HEK293T (cell line): Measurements from ENCODE around the gene LRRC18.

Source experiments
- CTCF ChIA-PET: fragments of 350-600 bp; formaldehyde crosslinking; extraction: SDS; loops from one replicate; lab custom pipeline; 2021; ENCODE audit warnings: antibody characterized with exemption, inconsistent platforms; lab: Yijun Ruan, JAX
- POLR2A ChIA-PET: fragments of 350-600 bp; formaldehyde crosslinking; extraction: SDS; loops from one replicate; lab custom pipeline; 2020; ENCODE audit warnings: antibody characterized with exemption, inconsistent platforms; lab: Yijun Ruan, JAX
- DNase-seq: peaks from one replicate; pipeline ENCODE4 v3.0.0; 2012; ENCODE audit warnings: mixed read lengths; ENCODE audit errors: extremely low spot score
- ARNT ChIP-seq: fragments of 450-650 bp; IDR thresholded peaks from 2 replicates; pipeline ENCODE4 v1.6.1; 2017; ENCODE audit warnings: mild to moderate bottlenecking
- BHLHE40 ChIP-seq: fragments of 450-650 bp; IDR thresholded peaks from 2 replicates; pipeline ENCODE4 v1.6.1; 2016; ENCODE audit warnings: mild to moderate bottlenecking, moderate library complexity, borderline replicate concordance
- CTBP1 ChIP-seq: fragments of 450-650 bp; IDR thresholded peaks from 2 replicates; pipeline ENCODE4 v1.6.1; 2016; ENCODE audit warnings: borderline replicate concordance
- ELF4 ChIP-seq: fragments of 450-650 bp; IDR thresholded peaks from 2 replicates; pipeline ENCODE4 v1.6.1; 2017; ENCODE audit warnings: antibody characterized with exemption
- FOXA1 ChIP-seq: fragments of 450-650 bp; IDR thresholded peaks from 2 replicates; pipeline ENCODE4 v1.6.1; 2016; ENCODE audit warnings: mild to moderate bottlenecking
- FOXK2 ChIP-seq: fragments of 450-650 bp; IDR thresholded peaks from 2 replicates; pipeline ENCODE4 v1.6.1; 2016; ENCODE audit warnings: mild to moderate bottlenecking
- FOXM1 ChIP-seq: fragments of 450-650 bp; IDR thresholded peaks from 2 replicates; pipeline ENCODE4 v1.6.1; 2017; ENCODE audit warnings: mild to moderate bottlenecking, borderline replicate concordance
- HDGF ChIP-seq: fragments of 450-650 bp; IDR thresholded peaks from 2 replicates; pipeline ENCODE4 v1.6.1; 2017; ENCODE audit warnings: antibody characterized with exemption, borderline replicate concordance
- L3MBTL2 ChIP-seq: fragments of 450-650 bp; conservative IDR thresholded peaks from 2 replicates; pipeline ENCODE4 v1.6.1; 2016; ENCODE audit warnings: mild to moderate bottlenecking
- LEF1 ChIP-seq: fragments of 450-650 bp; IDR thresholded peaks from 2 replicates; pipeline ENCODE4 v1.6.1; 2017; ENCODE audit warnings: mild to moderate bottlenecking, borderline replicate concordance
- NFRKB ChIP-seq: fragments of 450-650 bp; IDR thresholded peaks from 2 replicates; pipeline ENCODE4 v1.6.1; 2016; ENCODE audit warnings: mild to moderate bottlenecking, moderate library complexity
- SP1 ChIP-seq: fragments of 450-650 bp; IDR thresholded peaks from 2 replicates; pipeline ENCODE4 v1.6.1; 2017
- SUZ12 ChIP-seq: fragments of 450-650 bp; IDR thresholded peaks from 2 replicates; pipeline ENCODE4 v1.6.1; 2016; ENCODE audit warnings: mild to moderate bottlenecking
- TARDBP ChIP-seq: fragments of 450-650 bp; IDR thresholded peaks from 2 replicates; pipeline ENCODE4 v1.6.1; 2016
- ZNF384 ChIP-seq: fragments of 450-650 bp; IDR thresholded peaks from 2 replicates; pipeline ENCODE4 v1.6.1; 2016
- TF ChIP-seq, protein P1 (sequence below): fragments of 450-650 bp; IDR thresholded peaks from 2 replicates; pipeline ENCODE4 v1.6.1; 2016

The LRRC18 gene

DNA sequence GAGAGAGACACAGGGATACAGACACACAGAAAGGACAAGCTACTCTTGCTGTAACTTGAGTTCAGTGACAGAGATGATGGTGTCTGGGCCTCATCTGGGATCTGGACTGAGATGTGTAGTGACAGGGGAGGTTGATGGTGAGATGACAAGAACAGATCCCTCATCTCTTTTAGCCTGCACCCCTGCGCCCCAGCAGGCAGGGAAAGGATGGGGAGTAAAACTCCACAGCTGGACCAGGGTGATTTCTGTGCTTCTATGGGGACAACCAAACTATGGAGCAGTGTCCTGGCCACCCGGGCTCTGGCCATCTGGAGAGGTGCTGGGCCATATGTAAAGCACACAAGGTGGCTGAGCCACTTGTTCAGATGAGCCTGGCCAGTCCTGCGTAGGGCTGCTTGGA lies 4.5 kb upstream of the LRRC18 start:
- CTCF ChIA-PET = no interaction called here
- no peak for TF ChIP-seq ZNF384
- DNase-seq = no peak
- POLR2A ChIA-PET = no interaction called here

DNA sequence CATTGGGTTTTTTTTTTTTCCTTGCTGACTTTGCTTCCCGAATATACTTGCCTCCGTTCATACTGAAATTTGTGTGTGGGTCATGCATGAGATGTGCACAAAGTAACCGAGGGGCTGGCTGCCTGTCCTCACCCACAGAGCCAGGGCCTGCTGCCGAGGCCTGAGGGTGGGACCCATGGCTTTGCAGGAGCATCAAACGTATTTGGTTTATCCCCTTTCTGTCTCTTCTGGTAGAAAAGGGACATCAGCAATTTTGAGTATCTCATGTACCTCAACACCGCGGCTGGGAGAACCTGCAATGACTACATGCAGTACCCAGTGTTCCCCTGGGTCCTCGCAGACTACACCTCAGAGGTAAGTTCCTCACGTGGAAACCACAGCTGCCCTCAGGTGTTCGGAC lies 3.5 kb upstream of the LRRC18 start:
- DNase-seq = no peak
- POLR2A ChIA-PET = no interaction called here
- CTCF ChIA-PET = interaction anchor here (0.5 to 0.6 kb wide), 2 partner anchors 58 to 568 kb away, joined by 3 to 6 read pairs; no protein-coding TSS in a partner anchor
- TF ChIP-seq FOXA1 (no peak), FOXM1 (no peak), L3MBTL2 (no peak)

DNA sequence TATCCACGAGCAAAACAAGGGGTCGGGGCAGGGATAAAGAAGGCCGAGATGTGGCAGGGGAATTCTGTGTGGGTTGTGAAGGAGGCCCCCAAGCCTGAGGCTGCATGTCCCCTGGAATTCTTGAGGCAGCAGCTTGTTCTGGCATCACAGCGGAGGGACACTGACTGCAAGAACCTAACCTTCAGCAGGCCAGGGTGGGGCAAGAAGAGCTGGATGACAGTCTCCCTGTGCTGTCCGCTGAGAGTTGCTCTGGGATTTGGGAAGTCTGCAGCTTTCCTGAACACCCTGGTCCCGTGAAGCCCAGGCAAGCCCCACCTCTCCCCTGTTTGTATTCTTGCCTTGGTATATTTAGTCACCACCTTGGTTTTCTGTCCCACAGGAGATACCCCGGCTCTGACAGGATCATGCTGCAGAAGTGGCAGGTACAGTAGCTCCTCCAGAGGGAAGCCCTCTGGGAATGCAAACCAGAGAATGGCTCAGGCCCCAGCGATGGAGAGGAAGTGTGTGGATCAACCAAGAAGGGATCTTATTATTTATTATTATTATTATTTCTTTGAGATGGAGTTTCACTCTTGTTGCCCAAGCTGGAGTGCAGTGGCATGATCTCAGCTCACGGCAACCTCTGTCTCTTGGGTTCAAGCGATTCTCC lies 1.9 kb upstream of the LRRC18 start:
- TF ChIP-seq CTBP1 = no peak
- no peak for TF ChIP-seq LEF1
- TF ChIP-seq SUZ12 = no peak
- no peak for TF ChIP-seq L3MBTL2
- TF ChIP-seq FOXM1 = no peak
- TF ChIP-seq, protein P1, sequence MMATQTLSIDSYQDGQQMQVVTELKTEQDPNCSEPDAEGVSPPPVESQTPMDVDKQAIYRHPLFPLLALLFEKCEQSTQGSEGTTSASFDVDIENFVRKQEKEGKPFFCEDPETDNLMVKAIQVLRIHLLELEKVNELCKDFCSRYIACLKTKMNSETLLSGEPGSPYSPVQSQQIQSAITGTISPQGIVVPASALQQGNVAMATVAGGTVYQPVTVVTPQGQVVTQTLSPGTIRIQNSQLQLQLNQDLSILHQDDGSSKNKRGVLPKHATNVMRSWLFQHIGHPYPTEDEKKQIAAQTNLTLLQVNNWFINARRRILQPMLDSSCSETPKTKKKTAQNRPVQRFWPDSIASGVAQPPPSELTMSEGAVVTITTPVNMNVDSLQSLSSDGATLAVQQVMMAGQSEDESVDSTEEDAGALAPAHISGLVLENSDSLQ = no peak
- TF ChIP-seq FOXA1 = no peak
- TF ChIP-seq SP1 = no peak
- no peak for TF ChIP-seq HDGF
- TF ChIP-seq NFRKB = no peak
- TF ChIP-seq ELF4 = no peak
- no peak for TF ChIP-seq BHLHE40
- TF ChIP-seq TARDBP = no peak
- TF ChIP-seq ZNF384 = no peak
- no peak for TF ChIP-seq ARNT
- no peak for TF ChIP-seq FOXK2

GRCh38 chr10:48940958-48941357 lies 1.3 kb upstream of the LRRC18 start:
- ChIA-PET CTCF (no interaction called here), POLR2A (no interaction called here)
- no peak for DNase-seq
- TF ChIP-seq BHLHE40 (no peak), NFRKB (no peak), FOXK2 (no peak), FOXM1 (no peak), HDGF (no peak), CTBP1 (no peak), ARNT (no peak), SP1 (no peak), L3MBTL2 (no peak), ZNF384 (no peak), TARDBP (no peak), LEF1 (no peak), FOXA1 (no peak), SUZ12 (no peak), ELF4 (no peak)
- TF ChIP-seq, protein P1 = no peak

More for the DNA sequence above, 1.9 kb upstream of the LRRC18 start:
- ChIA-PET POLR2A (no interaction called here), CTCF (no interaction called here)
- no peak for DNase-seq

- CTCF ChIA-PET = no interaction called here
Observed at GRCh38 chr10:48940372-48940771, 732 bp upstream of the LRRC18 start.

DNA sequence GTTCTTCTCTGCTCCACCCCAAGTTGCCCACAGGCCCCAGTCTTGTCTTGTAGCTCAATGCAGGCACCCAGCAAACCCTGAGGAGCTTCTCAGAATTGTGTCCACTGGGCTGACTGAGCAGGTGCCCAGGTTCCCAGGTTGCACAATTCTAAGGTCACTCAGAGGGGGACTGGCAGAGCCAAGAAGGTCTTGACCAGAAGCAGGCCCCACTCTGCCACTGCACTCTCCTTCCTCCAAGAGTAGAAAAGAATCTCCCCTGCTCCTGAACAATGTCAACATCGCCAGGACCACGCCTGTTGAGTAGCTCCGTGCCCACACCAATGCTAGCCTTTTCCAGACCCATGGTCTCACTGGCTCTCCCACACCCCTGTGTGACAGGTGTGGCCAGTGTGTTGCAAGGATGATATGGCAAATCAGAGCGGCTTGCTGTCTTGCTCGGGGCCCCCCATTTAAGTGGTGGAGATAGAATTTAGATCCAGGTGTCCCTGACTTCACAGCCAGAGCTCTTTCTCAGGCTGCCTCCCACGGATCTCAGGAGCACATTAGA lies 577 bp downstream of the LRRC18 start:
- DNase-seq = no peak
- CTCF ChIA-PET = no interaction called here
- TF ChIP-seq ELF4 (no peak), LEF1 (no peak), FOXK2 (no peak), NFRKB (no peak)
- POLR2A ChIA-PET = no interaction called here

More at GRCh38 chr10:48940372-48940771, 732 bp upstream of the LRRC18 start:
- TF ChIP-seq L3MBTL2 = no peak
- TF ChIP-seq ELF4 = no peak
- TF ChIP-seq SP1 = no peak
- DNase-seq = no peak
- POLR2A ChIA-PET = no interaction called here

DNA sequence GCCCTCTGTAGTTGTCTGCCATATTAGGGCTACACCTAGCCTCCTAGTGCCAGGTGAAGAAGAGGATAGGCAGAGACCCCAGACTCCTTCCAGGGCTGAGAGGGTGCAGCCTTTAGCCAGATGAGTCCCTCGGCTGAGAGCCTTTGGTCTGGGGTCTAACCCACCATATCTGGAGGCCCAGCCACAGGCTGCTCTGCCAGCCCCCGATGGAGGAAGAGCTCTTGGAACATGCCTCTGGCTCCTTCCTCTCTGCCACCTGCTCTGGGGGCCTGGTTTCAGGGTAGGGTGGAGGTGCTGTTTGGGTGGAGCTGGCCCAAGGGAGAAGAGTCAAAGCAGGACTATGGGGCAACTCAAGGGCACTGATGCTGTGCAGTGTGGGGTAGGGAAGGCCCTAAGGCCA lies 1.4 kb downstream of the LRRC18 start:
- ChIA-PET CTCF (no interaction called here), POLR2A (no interaction called here)
- no peak for TF ChIP-seq SP1
- no peak for TF ChIP-seq HDGF
- TF ChIP-seq FOXM1 = no peak
- TF ChIP-seq, protein P1 = no peak
- TF ChIP-seq L3MBTL2 = no peak
- TF ChIP-seq SUZ12 = no peak
- TF ChIP-seq ELF4 = no peak
- no peak for TF ChIP-seq NFRKB
- no peak for TF ChIP-seq FOXK2
- TF ChIP-seq ARNT = no peak
- TF ChIP-seq ZNF384 = no peak
- no peak for TF ChIP-seq TARDBP
- no peak for TF ChIP-seq LEF1
- TF ChIP-seq CTBP1 = no peak
- no peak for TF ChIP-seq FOXA1
- DNase-seq = no peak
